ENCODE data around the gene CHST14. TPM values are rescaled to one million over a fixed set of nuclear protein-coding genes. Genes with fewer than 3 reads are reported as not detected.
"Not testable (repeated sequence)": the region's sequence is repeated elsewhere in the genome, so short reads cannot be mapped to it uniquely, and the experiment has no call there.

Gene CHST14
- total RNA-seq, 1 donor from 2014 or later: 18.5 TPM

- peak; percentile 74 for DNase-seq (ENCODE audit: low read depth)
These were observed 29.8 kb upstream of the CHST14 start, which contains the start of gene BAHD1 for GRCh38 chr15:40440743-40441564. TSS of gene BAHD1 (plus strand) at chr15:40440953. CDS start at chr15:40458465, 17,512 bp downstream.

- DNase-seq (ENCODE audit: low read depth): no peak
These were observed 28.9 kb upstream of the CHST14 start for GRCh38 chr15:40441565-40442531.

GRCh38 chr15:40443255-40443654 is 27.5 kb upstream of the CHST14 start:
- no peak for DNase-seq (ENCODE audit: low read depth)

- no peak for DNase-seq (ENCODE audit: low read depth)
These were observed 26.9 kb upstream of the CHST14 start for GRCh38 chr15:40443846-40444245.

- no peak for DNase-seq (ENCODE audit: low read depth)
These were observed 26.0 kb upstream of the CHST14 start for GRCh38 chr15:40444736-40445135.

GRCh38 chr15:40445421-40445922 is 25.3 kb upstream of the CHST14 start:
- peak; percentile 69 for DNase-seq (ENCODE audit: low read depth)

GRCh38 chr15:40446144-40446543 is 24.6 kb upstream of the CHST14 start:
- DNase-seq (ENCODE audit: low read depth): no peak

GRCh38 chr15:40448354-40448753 is 22.4 kb upstream of the CHST14 start:
- DNase-seq (ENCODE audit: low read depth): no peak

- peak; percentile 54 for DNase-seq (ENCODE audit: low read depth)
These were observed 21.5 kb upstream of the CHST14 start for GRCh38 chr15:40449275-40449674.

GRCh38 chr15:40450047-40450446 is 20.7 kb upstream of the CHST14 start:
- no peak for DNase-seq (ENCODE audit: low read depth)

- DNase-seq (ENCODE audit: low read depth): no peak
These were observed 19.1 kb upstream of the CHST14 start for GRCh38 chr15:40451527-40452158.

GRCh38 chr15:40452296-40453090 is 18.3 kb upstream of the CHST14 start:
- DNase-seq (ENCODE audit: low read depth): no peak

GRCh38 chr15:40453941-40454340 is 16.8 kb upstream of the CHST14 start:
- not testable (repeated sequence) for DNase-seq (ENCODE audit: low read depth)

GRCh38 chr15:40454904-40455391 is 15.8 kb upstream of the CHST14 start:
- peak; percentile 56 for DNase-seq (ENCODE audit: low read depth)

- no peak for DNase-seq (ENCODE audit: low read depth)
These were observed 14.5 kb upstream of the CHST14 start for GRCh38 chr15:40456299-40456712.

GRCh38 chr15:40456738-40457137 is 14.0 kb upstream of the CHST14 start:
- DNase-seq (ENCODE audit: low read depth): no peak

GRCh38 chr15:40458495-40459371 is 12.1 kb upstream of the CHST14 start:
- no peak for DNase-seq (ENCODE audit: low read depth)

GRCh38 chr15:40459391-40460015 is 11.3 kb upstream of the CHST14 start:
- no peak for DNase-seq (ENCODE audit: low read depth)

- DNase-seq (ENCODE audit: low read depth): no peak
These were observed 10.4 kb upstream of the CHST14 start for GRCh38 chr15:40460404-40460803.
